DND-41 (cell line): ENCODE results near the gene RAB3C.

Experiments
- ATAC-seq: fragments of 200-7000 bp; cut with Tn5 transposase; 3 replicates; pipeline ENCODE4 v1.9.1; 2021; ENCODE audit warnings: low read depth; ENCODE audit not compliant: insufficient read depth
- DNase-seq: peaks from one replicate; pipeline ENCODE4 v3.0.0-alpha.2; 2020
- H2AFZ ChIP-seq: 2 replicates; pipeline ENCODE4 v1.6.0; 2012; ENCODE audit warnings: low read depth, low read length
- H3K27ac ChIP-seq: 2 replicates; pipeline ENCODE4 v1.5.1; 2012; ENCODE audit warnings: low read length, inconsistent platforms
- H3K27me3 ChIP-seq: fragments of 200-600 bp; sonication (generic); 2 replicates; pipeline ENCODE4 v1.6.0; 2012; ENCODE audit warnings: low read length, mild to moderate bottlenecking, inconsistent platforms; ENCODE audit not compliant: insufficient read depth, poor library complexity
- H3K36me3 ChIP-seq: 2 replicates; pipeline ENCODE4 v1.5.1; 2012; ENCODE audit warnings: low read length, inconsistent platforms; ENCODE audit not compliant: insufficient read depth
- H3K4me1 ChIP-seq: 2 replicates; pipeline ENCODE4 v1.5.1; 2012; ENCODE audit warnings: mild to moderate bottlenecking, low read length; ENCODE audit not compliant: insufficient read depth
- H3K4me2 ChIP-seq: 2 replicates; pipeline ENCODE4 v1.6.0; 2012; ENCODE audit warnings: mild to moderate bottlenecking, moderate library complexity, low read length, inconsistent platforms; ENCODE audit not compliant: insufficient read depth
- H3K4me3 ChIP-seq, 2 experiments: fragments of 200-600 bp in 1 of 2; shearing (Covaris generic) in 1 of 2; 2 replicates each; pipeline ENCODE4 v1.5.1; 2012 to 2016; ENCODE audit warnings: inconsistent platforms in 2 of 2, low read length in 2 of 2, mild to moderate bottlenecking in 2 of 2, low read depth in 1 of 2, moderate library complexity in 1 of 2
- H3K79me2 ChIP-seq: 2 replicates; pipeline ENCODE4 v1.6.0; 2012; ENCODE audit warnings: low read length, inconsistent platforms; ENCODE audit not compliant: insufficient read depth
- H3K9ac ChIP-seq: 2 replicates; pipeline ENCODE4 v1.6.0; 2012; ENCODE audit warnings: low read depth, mild to moderate bottlenecking, inconsistent platforms, low read length, moderate library complexity
- H3K9me3 ChIP-seq: 2 replicates; pipeline ENCODE4 v1.5.1; 2012; ENCODE audit warnings: low read length, moderate library complexity, mild to moderate bottlenecking, inconsistent platforms; ENCODE audit not compliant: insufficient read depth, severe bottlenecking
- H4K20me1 ChIP-seq: 2 replicates; pipeline ENCODE4 v1.6.0; 2012; ENCODE audit warnings: low read length; ENCODE audit not compliant: insufficient read depth
- CTCF ChIP-seq: IDR thresholded peaks from 2 replicates; pipeline ENCODE4 v1.5.1; 2012; ENCODE audit warnings: borderline replicate concordance, low read length, moderate library complexity, mild to moderate bottlenecking; ENCODE audit not compliant: poor library complexity, severe bottlenecking; ENCODE audit errors: extremely low read depth
- EZH2 ChIP-seq: IDR thresholded peaks from 3 replicates; pipeline ENCODE4 v1.6.1; 2012; ENCODE audit warnings: borderline replicate concordance, low read depth, mild to moderate bottlenecking, moderate library complexity, low read length, inconsistent platforms; ENCODE audit not compliant: severe bottlenecking

Gene RAB3C

GRCh38 chr5:58716713-58717112 lies 133.8 kb downstream of the RAB3C start:
- no peak for DNase-seq
- no peak overlapping the region for H3K27ac ChIP-seq
- H3K9me3 ChIP-seq, result no peaks in the 10 kb centered on the region
- H3K9ac ChIP-seq, result no peak overlapping the region
- H2AFZ ChIP-seq, result no peak overlapping the region
- TF ChIP-seq EZH2 (no peak), CTCF (no peak)
- no peak for ATAC-seq
- H3K79me2 ChIP-seq, result no peaks in the 10 kb centered on the region
- H3K4me3 ChIP-seq, result no peak overlapping the region
- no peaks in the 10 kb centered on the region for H3K36me3 ChIP-seq
- no peaks in the 10 kb centered on the region for H3K27me3 ChIP-seq
- H3K4me1 ChIP-seq, result no peaks in the 10 kb centered on the region
- H4K20me1 ChIP-seq, result no peaks in the 10 kb centered on the region
- H3K4me2 ChIP-seq, result no peak overlapping the region

GRCh38 chr5:58717303-58718007 lies 134.6 kb downstream of the RAB3C start:
- no peak for TF ChIP-seq CTCF
- no peak for TF ChIP-seq EZH2
- DNase-seq, result no peak

GRCh38 chr5:58718269-58718978 lies 135.5 kb downstream of the RAB3C start:
- H3K4me1 ChIP-seq, result no peaks in the 10 kb centered on the region
- H3K79me2 ChIP-seq, result no peaks in the 10 kb centered on the region
- H3K9ac ChIP-seq, result no peak overlapping the region
- no peak overlapping the region for H3K27ac ChIP-seq
- H2AFZ ChIP-seq, result no peak overlapping the region
- no peak overlapping the region for H3K4me3 ChIP-seq
- H4K20me1 ChIP-seq, result no peaks in the 10 kb centered on the region
- H3K4me2 ChIP-seq, result no peak overlapping the region
- H3K9me3 ChIP-seq, result no peaks in the 10 kb centered on the region
- TF ChIP-seq CTCF (no peak), EZH2 (no peak)
- no peak for ATAC-seq
- no peaks in the 10 kb centered on the region for H3K36me3 ChIP-seq
- DNase-seq, result no peak
- H3K27me3 ChIP-seq, result no peaks in the 10 kb centered on the region

More at GRCh38 chr5:58717303-58718007, 134.6 kb downstream of the RAB3C start:
- Histone ChIP-seq H3K27me3 (no peaks in the 10 kb centered on the region), H2AFZ (no peak overlapping the region), H3K4me2 (no peak overlapping the region), H3K9me3 (no peaks in the 10 kb centered on the region), H3K4me3 (no peak overlapping the region), H3K27ac (no peak overlapping the region), H3K9ac (no peak overlapping the region), H3K36me3 (no peaks in the 10 kb centered on the region), H3K4me1 (no peaks in the 10 kb centered on the region), H3K79me2 (no peaks in the 10 kb centered on the region), H4K20me1 (no peaks in the 10 kb centered on the region)
- ATAC-seq, result no peak

GRCh38 chr5:58722160-58722559 lies 139.3 kb downstream of the RAB3C start:
- no peak for DNase-seq
- no peak for TF ChIP-seq CTCF
- no peak for TF ChIP-seq EZH2
- H2AFZ ChIP-seq, result no peak overlapping the region
- H3K36me3 ChIP-seq, result no peaks in the 10 kb centered on the region
- no peaks in the 10 kb centered on the region for H4K20me1 ChIP-seq
- H3K9me3 ChIP-seq, result no peaks in the 10 kb centered on the region
- no peak overlapping the region for H3K4me3 ChIP-seq
- ATAC-seq, result no peak
- no peak overlapping the region for H3K4me2 ChIP-seq
- no peak overlapping the region for H3K9ac ChIP-seq
- H3K4me1 ChIP-seq, result no peaks in the 10 kb centered on the region
- H3K79me2 ChIP-seq, result no peaks in the 10 kb centered on the region
- H3K27ac ChIP-seq, result no peak overlapping the region
- H3K27me3 ChIP-seq, result no peaks in the 10 kb centered on the region
